HepG2 (cell line): ENCODE measurements around the gene OSTF1. TPM values are rescaled to one million over a fixed set of nuclear protein-coding genes. Genes with fewer than 3 reads are reported as not detected.

Source experiments
- ATAC-seq: fragments of 200-7000 bp; cut with Tn5 transposase; 3 replicates; pipeline ENCODE4 v1.9.1; 2020; ENCODE audit warnings: mild to moderate bottlenecking, moderate library complexity
- BruUV-seq: library from RNA; stranded (reverse); fragments of 400-500 nt; replicated peaks from 2 replicates; lab custom pipeline; 2021; lab: Mats Ljungman, UMichigan
- CTCF ChIA-PET: fragments of 300-600 bp; formaldehyde crosslinking; extraction: SDS; loops from one replicate; lab custom pipeline; 2021; ENCODE audit warnings: low total read pairs, inconsistent platforms, low intra/inter-chr PET ratio; lab: Yijun Ruan, JAX
- POLR2A ChIA-PET: fragments of 350-600 bp; sonication (Branson Sonifier 250); formaldehyde crosslinking; loops from one replicate; lab custom pipeline; 2020; ENCODE audit warnings: antibody characterized with exemption, inconsistent platforms; lab: Yijun Ruan, JAX
- DNase-seq: peaks from one replicate; pipeline ENCODE4 v3.0.0-alpha.2; 2015; ENCODE audit warnings: low spot score
- FAIRE-seq: peaks from 3 replicates; lab custom pipeline; 2011; peaks lifted over from hg19 to GRCh38; lab: Jason Lieb, UNC
- H2AFZ ChIP-seq: one replicate; pipeline ENCODE4 v1.6.1; 2011; ENCODE audit warnings: low read length, inconsistent platforms
- H3K27ac ChIP-seq: fragments of 300-600 bp; 3 replicates; pipeline ENCODE4 v1.8.0; 2011; ENCODE audit warnings: mixed run types, mild to moderate bottlenecking, mixed read lengths, low read length, inconsistent platforms; ENCODE audit not compliant: insufficient read depth; ENCODE audit errors: extremely low read length
- H3K27me3 ChIP-seq, 2 experiments: fragments of 200-600 bp in 1 of 2; 2 replicates in 1 of 2; 3 replicates in 1 of 2; pipeline versions ENCODE4 v1.6.0 to v1.8.0; 2011; ENCODE audit warnings: low read length in 2 of 2, mild to moderate bottlenecking in 2 of 2, moderate library complexity in 2 of 2, inconsistent platforms in 1 of 2; ENCODE audit not compliant: insufficient read depth in 2 of 2, control insufficient read depth in 1 of 2
- H3K36me3 ChIP-seq, 2 experiments: fragments of 200-600 bp in 1 of 2; replicated peaks in 1 of 2; 2 replicates in 1 of 2; 3 replicates in 1 of 2; pipeline versions ENCODE4 v1.5.1 to v1.8.0; 2011; ENCODE audit warnings: low read length in 2 of 2, inconsistent platforms in 1 of 2; ENCODE audit not compliant: insufficient read depth in 2 of 2, control insufficient read depth in 1 of 2
- H3K4me1 ChIP-seq: 2 replicates; pipeline ENCODE4 v1.5.1; 2012; ENCODE audit warnings: low read length, inconsistent platforms; ENCODE audit not compliant: insufficient read depth
- H3K4me2 ChIP-seq: 2 replicates; pipeline ENCODE4 v1.6.0; 2011; ENCODE audit warnings: low read depth, low read length, inconsistent platforms
- H3K4me3 ChIP-seq, 3 experiments: fragments of 200-600 bp in 1 of 3; sonication (generic), shearing (Covaris generic) in 1 of 3; replicated peaks in 1 of 3; 2 replicates each; pipeline ENCODE4 v1.5.1; 2011 to 2016; ENCODE audit warnings: low read length in 3 of 3, inconsistent platforms in 2 of 3, low read depth in 2 of 3, mild to moderate bottlenecking in 2 of 3, control low read depth in 1 of 3, mixed read lengths in 1 of 3; ENCODE audit not compliant: insufficient read depth in 1 of 3
- H3K79me2 ChIP-seq: one replicate; pipeline ENCODE4 v1.6.1; 2011; ENCODE audit warnings: low read length, inconsistent platforms; ENCODE audit not compliant: insufficient read depth
- H3K9ac ChIP-seq: 2 replicates; pipeline ENCODE4 v1.6.0; 2011; ENCODE audit warnings: mild to moderate bottlenecking, low read depth, low read length, inconsistent platforms; ENCODE audit not compliant: insufficient read depth
- H3K9me3 ChIP-seq: 2 replicates; pipeline ENCODE4 v1.5.1; 2012; ENCODE audit warnings: mild to moderate bottlenecking, low read length
- H4K20me1 ChIP-seq: 2 replicates; pipeline ENCODE4 v1.6.0; 2011; ENCODE audit warnings: inconsistent platforms, mild to moderate bottlenecking, low read length, moderate library complexity; ENCODE audit not compliant: insufficient read depth
- AGO2 ChIP-seq: fragments of 200-400 bp; formaldehyde crosslinking; optimal IDR thresholded peaks from 2 replicates; pipeline ENCODE3; 2017; ENCODE audit warnings: mild to moderate bottlenecking, low read depth, low read length, moderate library complexity
- BATF2 ChIP-seq: sonication (generic); formaldehyde crosslinking; IDR thresholded peaks from 2 replicates; pipeline ENCODE4 v1.8.0; 2022; ENCODE audit warnings: mild to moderate bottlenecking, missing genetic modification reagents, moderate library complexity
- CREB1 ChIP-seq, 2 experiments: fragments of 450-650 bp in 1 of 2; IDR thresholded peaks; 2 replicates each; pipeline ENCODE4 v1.6.1; 2016 to 2017; ENCODE audit warnings: control low read depth in 1 of 2, mild to moderate bottlenecking in 1 of 2, missing compliant biosample characterization in 1 of 2, missing genetic modification characterization in 1 of 2
- DBP ChIP-seq: sonication (generic); formaldehyde crosslinking; IDR thresholded peaks from 2 replicates; pipeline ENCODE4 v1.4.0; 2020; ENCODE audit warnings: missing genetic modification reagents; ENCODE audit errors: not compliant biosample characterization
- IRF9 ChIP-seq: sonication (generic); formaldehyde crosslinking; IDR thresholded peaks from 2 replicates; pipeline ENCODE4 v1.8.0; 2022; ENCODE audit warnings: missing genetic modification reagents, mild to moderate bottlenecking, borderline replicate concordance
- KDM4B ChIP-seq: sonication (generic); formaldehyde crosslinking; IDR thresholded peaks from 2 replicates; pipeline ENCODE4 v1.4.0; 2020; ENCODE audit warnings: missing genetic modification reagents
- NPAS2 ChIP-seq: sonication (generic); formaldehyde crosslinking; IDR thresholded peaks from 2 replicates; pipeline ENCODE4 v1.8.0; 2022; ENCODE audit warnings: mild to moderate bottlenecking, missing genetic modification reagents, borderline replicate concordance
- PREB ChIP-seq: sonication (generic); formaldehyde crosslinking; IDR thresholded peaks from 2 replicates; pipeline ENCODE4 v1.4.0; 2020; ENCODE audit warnings: missing genetic modification reagents
- PRPF4 ChIP-seq: fragments of 200-400 bp; formaldehyde crosslinking; IDR thresholded peaks from 2 replicates; pipeline ENCODE4 v1.6.1; 2016; ENCODE audit warnings: low read length, low read depth; ENCODE audit not compliant: poor library complexity, severe bottlenecking
- YEATS4 ChIP-seq: sonication (generic); formaldehyde crosslinking; IDR thresholded peaks from 2 replicates; pipeline ENCODE4 v1.4.0; 2020; ENCODE audit warnings: missing genetic modification reagents, borderline replicate concordance
- ZKSCAN8 ChIP-seq: IDR thresholded peaks from 2 replicates; pipeline ENCODE4 v1.6.1; 2016; ENCODE audit warnings: borderline replicate concordance, missing genetic modification reagents, missing compliant biosample characterization
- ZMYM4 ChIP-seq: sonication (generic); formaldehyde crosslinking; IDR thresholded peaks from 2 replicates; pipeline ENCODE4 v1.8.1; 2023; ENCODE audit warnings: mild to moderate bottlenecking, missing genetic modification reagents
- ZNF101 ChIP-seq: sonication (generic); formaldehyde crosslinking; IDR thresholded peaks from 2 replicates; pipeline ENCODE4 v1.4.0; 2020; ENCODE audit warnings: mild to moderate bottlenecking, low read depth, missing genetic modification reagents, borderline replicate concordance
- ZNF367 ChIP-seq: sonication (generic); formaldehyde crosslinking; IDR thresholded peaks from 2 replicates; pipeline ENCODE4 v1.4.0; 2020; ENCODE audit warnings: missing genetic modification reagents, borderline replicate concordance
- ZNF589 ChIP-seq: sonication (generic); formaldehyde crosslinking; conservative IDR thresholded peaks from 2 replicates; pipeline ENCODE4 v1.8.0; 2022; ENCODE audit warnings: mild to moderate bottlenecking, moderate library complexity, missing genetic modification reagents
- WGBS: methylation state at CpG from one replicate; pipeline ENCODE4 v1.1.6; 2017; ENCODE audit warnings: low lambda C conversion rate; 5-methylcytosine and 5-hydroxymethylcytosine counted together
- in situ Hi-C: cut with HindIII; loops from 2 replicates; pipeline ENCODE4 v1.10.0; 2017; ENCODE audit warnings: low pct_unique_long_range_greater_than_20kb; ENCODE audit not compliant: extremely low pct_ligation_motif_present
- intact Hi-C: fragments of 100-400 bp; cut with micrococcal nuclease; formaldehyde crosslinking; loops from one replicate; pipeline ENCODE4 v1.10.0; 2022; ENCODE audit not compliant: unreplicated experiment
- polyA plus RNA-seq, 8 experiments: library from polyadenylated mRNA; depleted of rRNA in 3 of 8; stranded (reverse) in 7 of 8; unstranded in 1 of 8; fragments of >200 nt; fragmentation: Illumina TruSeq in 4 of 8; extraction: Trizol in 4 of 8; gene quantifications; 2 replicates each; pipeline versions ENCODE4 v1.2.1 to v1.2.3, GENCODE V29; 2011 to 2016; ENCODE audit warnings: low read depth in 4 of 8, missing spikeins in 1 of 8, mixed read lengths in 1 of 8; ENCODE audit not compliant: insufficient read depth in 1 of 8
- total RNA-seq, 5 experiments: library from RNA; depleted of rRNA; stranded (reverse); fragments of >200 nt; fragmentation: Illumina TruSeq; extraction: Trizol; gene quantifications; 2 replicates each; pipeline ENCODE4 v1.2.3, GENCODE V29; 2016; ENCODE audit warnings: low read depth in 1 of 5
- TF ChIP-seq, protein P1 (sequence below): sonication (generic); formaldehyde crosslinking; IDR thresholded peaks from 2 replicates; pipeline ENCODE4 v1.4.0; 2020; ENCODE audit warnings: missing genetic modification reagents

The OSTF1 gene
- total and polyA plus RNA-seq, 2 of the 13 experiments (the other 11 are each of a cell fraction or from before 2014, with no cell fraction given), result 16.8 to 39.0 TPM

- TF ChIP-seq, protein P1, sequence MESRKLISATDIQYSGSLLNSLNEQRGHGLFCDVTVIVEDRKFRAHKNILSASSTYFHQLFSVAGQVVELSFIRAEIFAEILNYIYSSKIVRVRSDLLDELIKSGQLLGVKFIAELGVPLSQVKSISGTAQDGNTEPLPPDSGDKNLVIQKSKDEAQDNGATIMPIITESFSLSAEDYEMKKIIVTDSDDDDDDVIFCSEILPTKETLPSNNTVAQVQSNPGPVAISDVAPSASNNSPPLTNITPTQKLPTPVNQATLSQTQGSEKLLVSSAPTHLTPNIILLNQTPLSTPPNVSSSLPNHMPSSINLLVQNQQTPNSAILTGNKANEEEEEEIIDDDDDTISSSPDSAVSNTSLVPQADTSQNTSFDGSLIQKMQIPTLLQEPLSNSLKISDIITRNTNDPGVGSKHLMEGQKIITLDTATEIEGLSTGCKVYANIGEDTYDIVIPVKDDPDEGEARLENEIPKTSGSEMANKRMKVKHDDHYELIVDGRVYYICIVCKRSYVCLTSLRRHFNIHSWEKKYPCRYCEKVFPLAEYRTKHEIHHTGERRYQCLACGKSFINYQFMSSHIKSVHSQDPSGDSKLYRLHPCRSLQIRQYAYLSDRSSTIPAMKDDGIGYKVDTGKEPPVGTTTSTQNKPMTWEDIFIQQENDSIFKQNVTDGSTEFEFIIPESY (CRISPR knock-in tag), result no peak
- TF ChIP-seq ZNF589 (CRISPR knock-in tag), result no peak
- TF ChIP-seq ZNF101 (CRISPR knock-in tag), result no peak
- TF ChIP-seq AGO2, result no peak
- no peak for TF ChIP-seq ZNF367 (CRISPR knock-in tag)
- TF ChIP-seq BATF2 (CRISPR knock-in tag), result no peak
- TF ChIP-seq IRF9 (CRISPR knock-in tag), result no peak
- TF ChIP-seq KDM4B, result no peak
Observed at GRCh38 chr9:75121914-75122558, 33.7 kb downstream of the OSTF1 start (continued).

DNA sequence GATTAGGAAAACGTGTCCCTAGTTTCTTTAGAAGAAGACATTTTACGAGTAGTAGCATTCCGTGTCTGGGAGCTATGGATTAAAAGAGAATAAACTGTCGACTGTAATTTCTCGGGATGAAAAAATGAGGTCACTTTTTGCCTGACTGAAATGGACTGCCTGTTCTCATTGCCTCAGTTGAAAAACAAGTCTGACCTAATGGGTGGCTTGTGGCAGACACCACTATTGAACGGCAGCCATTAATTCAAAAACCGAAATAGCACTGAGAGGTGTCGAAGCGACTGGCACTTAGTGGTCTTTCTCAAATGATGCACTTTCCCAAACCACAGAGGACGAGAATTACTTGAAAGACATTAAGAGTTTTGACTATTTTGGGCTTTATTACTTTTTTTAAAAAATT lies 35.4 kb downstream of the OSTF1 start:
- Histone ChIP-seq H3K9me3 (no peaks in the 10 kb centered on the region), H3K4me2 (no peak overlapping the region), H3K4me3 (no peak overlapping the region), H4K20me1 (no peaks in the 10 kb centered on the region), H3K4me1 (no peaks in the 10 kb centered on the region), H3K9ac (no peak overlapping the region), H3K79me2 (no peaks in the 10 kb centered on the region), H2AFZ (no peak overlapping the region), H3K27ac (no peak overlapping the region), H3K27me3 (no peaks in the 10 kb centered on the region), H3K36me3 (peaks cover 2 to 6% of the 10 kb centered on the region in 2 experiments; a peak in 1 of 5 replicates)
- in situ Hi-C loops (no loop called here), intact Hi-C loops (no loop called here)
- ChIA-PET CTCF (no interaction called here), POLR2A (no interaction called here)
- no peak for DNase-seq
- ATAC-seq, result no peak
- WGBS, result 89% methylated on average over 10 of the region's 10 CpGs
- no TSS peak for BruUV-seq
- no peak for FAIRE-seq
- no peak for TF ChIP-seq PRPF4
- no peak for TF ChIP-seq YEATS4
- no peak for TF ChIP-seq PREB (CRISPR knock-in tag)
- TF ChIP-seq CREB1 (IDR thresholded peaks at IDR 0.05), result no peak
- TF ChIP-seq CREB1 (CRISPR knock-in tag; IDR thresholded peaks at IDR 0.05), result no peak
- no peak for TF ChIP-seq ZKSCAN8
- TF ChIP-seq DBP (CRISPR knock-in tag), result no peak
- no peak for TF ChIP-seq NPAS2 (CRISPR knock-in tag)
- no peak for TF ChIP-seq ZMYM4 (CRISPR knock-in tag)
